22Rv1 (cell line): ENCODE results near the gene MRPL50.

Experiments
- CTCF ChIP-seq: fragments of 450-650 bp; IDR thresholded peaks from 2 replicates; pipeline ENCODE4 v1.5.1; 2017; ENCODE audit warnings: mild to moderate bottlenecking
- ZFX ChIP-seq: fragments of 450-650 bp; IDR thresholded peaks from 2 replicates; pipeline ENCODE4 v1.6.1; 2017; ENCODE audit warnings: antibody characterized with exemption, borderline replicate concordance

GRCh38 chr9:101399643-101399970 is 1.2 kb upstream of the MRPL50 start:
- TF ChIP-seq CTCF (no peak), ZFX (no peak)
